HG02763 (cell line): Measurements from ENCODE around the gene MAN1C1.

Source experiments
- ATAC-seq: cut with Tn5 transposase; IDR thresholded peaks from one replicate; pipeline ENCODE4 v1.9.1; 2021; ENCODE audit warnings: mild to moderate bottlenecking, moderate library complexity; ENCODE audit not compliant: unreplicated experiment

Gene MAN1C1

DNA sequence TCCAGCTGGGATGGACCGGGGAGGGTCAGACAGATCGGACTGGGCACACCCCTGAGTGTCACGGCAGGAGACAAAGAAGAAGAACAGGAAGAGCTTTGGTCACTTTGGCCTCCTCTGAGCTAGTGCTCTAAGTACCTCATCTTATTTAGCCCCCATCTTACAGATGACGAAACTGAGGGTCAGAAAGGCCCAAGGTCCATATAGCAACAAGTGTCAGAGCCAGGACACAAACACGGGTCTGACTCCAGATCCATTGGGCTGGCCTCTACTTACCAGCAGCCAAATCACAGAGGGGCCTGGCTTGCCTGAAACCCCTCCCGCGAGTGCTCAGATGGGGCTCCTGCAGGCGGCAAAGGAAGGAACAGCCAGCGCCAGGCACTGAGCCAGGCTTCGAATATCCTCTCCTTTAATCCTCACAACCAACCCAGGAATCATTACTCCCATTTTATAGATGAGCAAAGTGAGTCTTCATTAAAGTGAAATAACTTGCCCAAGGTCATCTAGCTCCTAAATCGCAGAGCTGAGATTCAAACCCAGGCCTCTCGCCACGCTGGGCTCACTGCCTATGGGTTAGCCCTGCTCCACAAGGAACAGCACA, 157.7 kb downstream of the MAN1C1 start:
- ATAC-seq: no peak

DNA sequence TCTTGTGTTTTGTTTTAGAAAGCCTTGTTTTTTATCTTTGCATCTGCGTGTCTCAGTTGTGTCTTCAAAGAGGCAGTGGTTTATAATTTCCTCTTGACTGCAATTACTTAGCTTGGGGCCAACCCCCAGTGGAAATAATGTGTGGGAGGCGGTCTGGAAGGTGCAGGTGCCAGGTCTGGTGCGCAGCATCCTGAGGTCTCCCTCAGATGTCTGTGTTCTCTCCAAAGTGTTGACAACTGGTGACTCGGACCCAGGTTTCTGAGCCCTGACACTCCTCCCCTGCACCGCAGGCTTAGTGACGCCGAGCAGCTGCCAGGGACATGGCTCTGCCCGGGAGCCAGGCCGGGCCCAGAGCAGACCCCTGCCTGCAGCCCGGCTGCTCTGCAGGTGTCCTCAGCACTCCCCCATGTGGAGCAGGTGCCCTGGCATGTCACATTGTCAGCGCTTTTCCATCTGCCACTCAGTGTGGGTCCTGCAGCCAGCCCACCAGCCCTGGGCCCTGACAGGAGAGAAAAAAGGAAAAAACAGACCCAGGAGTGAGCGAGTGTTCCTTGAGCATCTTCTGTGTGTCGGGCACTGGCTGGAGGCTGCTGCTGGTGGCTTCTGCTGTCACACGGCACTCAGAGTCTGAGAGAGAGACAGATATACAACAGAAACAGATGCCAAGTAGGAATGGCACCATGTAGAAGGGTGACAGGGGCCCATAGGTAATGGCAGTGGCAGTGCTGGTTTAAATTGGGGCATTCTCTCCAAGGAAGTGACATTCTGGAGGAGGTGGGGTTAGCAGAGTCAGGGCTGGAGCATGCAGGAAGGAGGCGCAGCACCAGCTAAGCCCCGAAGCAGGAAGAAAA, 158.6 kb downstream of the MAN1C1 start:
- no peak for ATAC-seq

GRCh38 chr1:25779388-25779787, 162.8 kb downstream of the MAN1C1 start:
- ATAC-seq: no peak

DNA sequence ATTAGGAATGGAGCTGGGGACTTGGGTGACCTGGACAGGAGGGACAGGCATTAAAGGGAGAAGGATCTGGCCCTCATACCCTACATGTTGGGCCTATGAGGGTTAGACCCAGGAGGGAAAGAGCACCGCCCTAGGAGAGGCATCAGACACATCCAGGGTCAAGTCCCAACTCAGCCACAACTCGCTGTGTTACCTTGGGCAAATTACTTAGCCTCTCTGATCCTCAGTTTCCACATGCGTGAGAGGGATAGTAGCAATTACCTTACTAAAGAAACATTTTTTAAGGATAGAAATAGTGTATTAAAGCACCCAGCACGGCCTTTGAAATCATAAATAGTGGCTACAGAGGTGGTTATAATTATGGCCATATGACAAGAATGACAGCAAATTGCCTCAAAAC, 163.3 kb downstream of the MAN1C1 start:
- ATAC-seq: no peak

- ATAC-seq: no peak
Observed at GRCh38 chr1:25780318-25781129, 163.9 kb downstream of the MAN1C1 start.

DNA sequence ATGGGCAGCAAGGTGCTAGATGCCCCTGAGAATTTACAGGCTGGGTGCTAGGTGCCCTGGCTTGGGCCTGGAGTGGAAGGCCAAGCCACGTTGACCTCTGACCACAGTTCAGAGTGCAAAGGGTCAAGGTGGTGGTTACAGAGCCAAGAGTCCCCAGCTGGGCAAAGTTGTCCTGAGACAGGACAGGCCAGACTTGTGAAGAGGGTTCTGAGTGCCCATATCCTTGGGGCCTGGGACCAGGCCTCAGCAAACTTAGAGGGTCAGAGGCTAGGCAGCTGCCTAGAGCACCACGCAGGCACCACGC, 164.5 kb downstream of the MAN1C1 start:
- ATAC-seq: no peak

DNA sequence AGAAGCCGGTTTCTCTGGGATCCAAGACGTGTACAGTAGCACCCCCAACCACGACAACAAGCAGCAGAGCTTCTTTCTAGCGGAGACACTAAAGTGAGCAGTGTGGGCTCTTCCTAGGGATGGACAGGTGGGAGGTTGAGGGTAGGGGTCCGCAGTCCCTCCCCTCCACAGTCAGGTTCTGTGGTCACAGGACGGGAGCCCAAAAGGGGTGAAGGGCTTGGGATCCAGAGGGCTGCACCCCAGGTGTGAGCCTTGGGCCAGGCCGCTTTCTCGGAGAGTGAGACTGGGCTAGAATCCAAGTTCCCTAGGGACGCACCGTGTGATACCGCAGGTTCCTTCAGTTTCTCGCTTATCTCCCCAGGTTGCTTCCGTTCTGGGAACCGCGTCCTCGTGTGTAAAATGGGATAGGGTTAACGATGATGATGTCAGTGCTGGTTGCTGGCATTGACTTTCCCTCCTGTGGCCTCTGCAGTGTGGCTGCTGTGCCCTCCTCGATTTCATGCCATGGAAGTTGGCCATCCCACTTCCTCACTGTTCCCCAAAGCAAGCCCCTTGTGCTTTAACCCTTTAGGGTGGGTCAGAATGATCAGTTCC, 166.1 kb downstream of the MAN1C1 start:
- no peak for ATAC-seq

GRCh38 chr1:25784575-25785051, 168.0 kb downstream of the MAN1C1 start:
- no peak for ATAC-seq

GRCh38 chr1:25785333-25786067, 168.9 kb downstream of the MAN1C1 start:
- no peak for ATAC-seq

DNA sequence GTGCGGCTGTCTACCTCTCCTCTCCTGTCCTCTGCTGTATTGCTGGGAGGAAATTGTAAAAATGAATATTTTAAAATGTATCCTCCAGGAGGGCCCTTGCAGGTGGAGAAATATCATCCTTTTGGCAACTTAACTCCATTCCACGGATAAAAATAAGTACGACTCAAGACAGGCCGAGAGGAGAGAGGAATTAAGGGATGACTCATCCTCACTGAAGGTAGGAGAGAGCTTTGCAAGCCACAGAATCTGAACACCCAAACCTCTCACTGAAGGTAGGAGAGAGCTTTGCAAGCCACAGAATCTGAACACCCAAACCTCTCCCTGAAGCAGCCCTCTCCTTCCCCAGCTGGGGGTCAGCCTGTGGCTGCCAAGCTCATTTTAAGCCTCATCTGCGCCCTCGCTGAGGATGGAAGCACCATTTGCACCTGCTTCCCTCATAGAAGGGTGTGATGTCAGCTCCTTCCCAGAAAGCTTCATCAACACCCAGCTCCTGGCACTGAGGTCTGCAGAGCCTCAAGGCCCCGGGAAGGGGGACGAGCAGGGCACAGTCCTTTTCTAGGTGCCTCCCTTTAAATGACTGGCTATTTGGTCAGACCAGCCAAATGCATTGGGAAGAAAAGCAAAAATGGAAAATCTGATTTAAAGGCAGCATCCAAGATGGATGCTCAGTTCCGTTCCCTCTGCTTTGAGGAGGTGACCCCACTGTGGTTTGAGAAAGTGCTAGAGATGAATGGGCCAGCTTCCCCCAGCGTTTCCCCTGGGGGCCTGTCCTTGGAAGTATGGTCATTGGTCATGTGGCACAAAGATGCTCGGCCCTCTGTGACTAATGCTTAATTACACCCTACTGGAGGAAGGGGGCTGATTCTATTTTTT, 170.5 kb downstream of the MAN1C1 start:
- ATAC-seq: no peak

- ATAC-seq: no peak
Observed at GRCh38 chr1:25787760-25788166, 171.2 kb downstream of the MAN1C1 start.

DNA sequence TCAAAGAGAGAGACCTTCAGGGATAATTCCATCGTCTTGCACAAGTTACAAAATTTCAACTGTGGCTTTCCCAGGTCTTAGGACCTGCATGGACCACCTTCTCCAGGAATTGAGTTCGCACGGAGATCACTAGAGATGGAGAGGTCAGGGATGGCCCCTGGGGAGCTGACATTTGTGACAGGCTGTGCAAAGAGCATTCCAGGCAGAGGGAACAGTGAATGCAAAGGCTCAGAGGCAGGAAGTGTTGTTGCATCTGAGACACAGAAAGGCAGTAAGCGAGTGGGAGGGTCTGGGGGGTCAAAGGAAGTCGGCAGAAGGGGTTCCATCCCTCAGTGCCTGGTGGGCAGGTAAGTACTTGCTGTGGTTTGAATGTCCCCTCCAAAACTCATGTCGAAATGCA, 173.9 kb downstream of the MAN1C1 start:
- ATAC-seq: no peak

GRCh38 chr1:25792115-25792514, 175.5 kb downstream of the MAN1C1 start:
- ATAC-seq: no peak

DNA sequence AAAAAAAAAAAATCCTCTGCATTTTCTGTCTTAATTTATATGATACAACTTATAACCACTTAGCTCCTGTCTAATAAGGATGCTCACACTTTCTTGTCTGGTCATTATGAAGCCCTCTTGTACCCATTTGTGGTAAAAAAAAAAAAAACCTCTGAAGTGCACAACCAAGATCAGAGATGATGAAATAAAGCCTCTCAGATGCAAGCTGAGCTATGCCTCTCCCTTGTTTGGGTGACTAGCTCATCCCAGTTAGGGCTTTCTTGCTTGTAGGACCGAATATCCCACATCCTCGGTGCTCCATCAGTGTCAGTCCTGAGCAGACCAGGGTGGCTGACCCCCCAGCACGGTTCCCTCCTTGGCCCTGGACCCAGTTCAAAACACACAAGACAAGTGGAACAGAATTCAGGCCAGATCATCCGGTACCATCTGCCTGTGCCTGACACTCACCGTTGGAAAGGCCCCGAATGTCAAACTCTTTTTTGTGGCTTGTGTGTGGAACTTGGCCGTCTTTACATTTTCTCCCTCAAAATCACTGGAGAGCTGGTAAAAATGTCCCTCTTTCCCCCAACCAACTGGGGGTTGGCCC, 177.1 kb downstream of the MAN1C1 start:
- no peak for ATAC-seq

DNA sequence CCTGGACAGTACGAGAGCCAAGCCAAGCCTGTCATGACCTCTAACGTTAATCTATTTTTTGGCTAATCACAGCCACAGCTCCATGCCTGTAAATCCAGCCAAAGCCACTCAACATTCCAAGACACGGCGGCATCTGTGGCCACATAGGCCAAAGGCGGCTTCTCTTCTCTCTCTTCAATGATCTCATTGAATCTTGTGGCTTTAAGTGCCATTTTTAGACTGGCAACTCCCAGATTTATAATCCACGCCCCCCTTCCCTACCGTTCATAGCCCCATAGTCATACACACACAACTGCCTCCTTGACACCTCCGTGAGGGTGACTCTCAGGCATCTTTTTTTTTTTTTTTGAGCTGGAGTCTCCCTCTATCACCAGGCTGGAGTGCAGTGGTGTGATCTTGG, 177.7 kb downstream of the MAN1C1 start:
- ATAC-seq: no peak

DNA sequence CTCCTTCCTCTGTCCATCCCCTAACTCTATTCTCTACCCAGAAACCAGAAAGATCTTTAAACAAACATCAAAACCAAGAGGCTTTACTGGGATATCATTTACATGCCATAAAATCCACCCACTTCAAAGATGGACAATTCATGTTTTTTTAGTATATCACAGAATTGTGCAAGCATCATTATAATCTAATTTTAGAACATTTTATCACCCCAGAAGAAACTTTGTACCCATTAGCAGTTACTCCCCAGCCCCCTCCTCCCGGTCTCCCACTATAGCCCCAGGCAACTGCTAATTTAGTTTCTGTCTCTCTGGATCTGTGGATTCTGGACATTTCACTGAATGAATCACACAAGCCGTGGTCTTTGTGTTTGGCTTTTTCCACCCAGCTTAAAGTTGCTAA, 178.6 kb downstream of the MAN1C1 start:
- ATAC-seq: no peak

DNA sequence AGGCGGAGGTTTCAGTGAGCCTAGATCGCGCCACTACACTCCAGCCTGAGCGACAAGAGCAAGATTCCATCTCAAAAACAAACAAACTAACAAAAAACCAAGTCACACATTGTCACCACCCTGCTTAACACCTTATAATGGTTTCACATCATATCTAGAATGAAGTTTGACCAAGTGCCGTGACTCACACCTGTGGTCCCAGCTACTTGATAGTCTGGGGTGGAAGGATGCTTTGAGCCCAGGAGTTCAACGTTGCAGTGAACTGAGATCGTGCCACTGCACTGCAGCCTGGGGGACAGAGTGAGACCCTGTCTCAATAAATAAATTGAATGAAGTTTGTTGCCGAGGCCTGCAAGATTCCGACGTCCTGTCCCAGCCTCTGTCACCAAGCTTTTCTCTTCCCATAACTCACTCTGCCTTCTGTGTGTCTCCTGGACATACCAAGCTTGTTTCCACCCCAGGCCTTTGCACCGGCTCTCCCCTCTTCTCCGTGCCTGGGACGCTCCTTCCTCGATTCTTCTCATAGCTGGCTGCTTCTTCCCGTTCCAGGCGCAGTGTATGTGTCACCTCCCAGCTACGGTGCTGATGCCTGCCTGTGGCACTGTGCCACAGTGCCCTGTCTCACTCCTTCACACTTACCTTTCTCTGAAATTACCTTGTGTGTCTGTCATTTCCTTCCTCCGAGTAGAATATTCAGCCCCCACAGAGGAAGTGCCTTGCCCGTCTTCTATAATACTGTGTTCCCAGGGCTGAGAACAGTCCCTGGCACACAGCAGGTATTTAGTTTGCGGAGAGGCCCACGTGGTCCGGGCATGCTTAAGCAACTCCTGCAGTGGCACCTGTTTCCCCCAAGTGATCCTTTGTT, 179.6 kb downstream of the MAN1C1 start:
- no peak for ATAC-seq

- no peak for ATAC-seq
Observed at GRCh38 chr1:25796811-25797458, 180.3 kb downstream of the MAN1C1 start.
